Measurements from ENCODE around the gene SHC2.

Gene SHC2

DNA sequence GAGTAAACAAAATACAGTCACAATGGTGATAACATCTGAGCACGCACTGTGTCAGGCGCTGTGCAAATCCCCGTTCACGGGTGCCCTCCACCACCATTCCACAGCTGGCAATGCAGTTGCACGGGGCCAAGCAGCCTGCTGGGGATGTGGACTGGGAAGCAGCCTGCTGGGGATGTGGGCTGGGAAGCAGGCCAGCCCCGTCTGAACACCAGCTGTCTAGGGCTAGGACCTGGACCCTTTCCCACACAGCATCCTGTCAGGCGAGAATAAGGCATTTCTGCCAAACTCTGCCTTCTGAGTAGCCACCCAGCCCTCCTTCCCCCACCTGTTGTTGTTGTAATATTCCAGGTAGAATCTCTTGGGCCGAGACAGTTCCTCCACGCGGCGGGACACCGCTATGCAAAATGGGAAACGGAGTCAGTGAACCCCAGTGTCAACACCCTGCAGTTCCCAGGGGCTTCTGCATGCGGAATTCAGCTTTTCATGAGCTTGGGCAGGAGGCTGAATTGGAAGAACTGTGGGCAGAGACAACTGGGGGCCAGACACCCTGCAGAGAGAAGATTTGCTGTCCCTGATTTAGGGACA is 88.4 kb downstream of the SHC2 start:
- peak; percentile 79 for DNase-seq (ENCODE audit: low spot score)

DNA sequence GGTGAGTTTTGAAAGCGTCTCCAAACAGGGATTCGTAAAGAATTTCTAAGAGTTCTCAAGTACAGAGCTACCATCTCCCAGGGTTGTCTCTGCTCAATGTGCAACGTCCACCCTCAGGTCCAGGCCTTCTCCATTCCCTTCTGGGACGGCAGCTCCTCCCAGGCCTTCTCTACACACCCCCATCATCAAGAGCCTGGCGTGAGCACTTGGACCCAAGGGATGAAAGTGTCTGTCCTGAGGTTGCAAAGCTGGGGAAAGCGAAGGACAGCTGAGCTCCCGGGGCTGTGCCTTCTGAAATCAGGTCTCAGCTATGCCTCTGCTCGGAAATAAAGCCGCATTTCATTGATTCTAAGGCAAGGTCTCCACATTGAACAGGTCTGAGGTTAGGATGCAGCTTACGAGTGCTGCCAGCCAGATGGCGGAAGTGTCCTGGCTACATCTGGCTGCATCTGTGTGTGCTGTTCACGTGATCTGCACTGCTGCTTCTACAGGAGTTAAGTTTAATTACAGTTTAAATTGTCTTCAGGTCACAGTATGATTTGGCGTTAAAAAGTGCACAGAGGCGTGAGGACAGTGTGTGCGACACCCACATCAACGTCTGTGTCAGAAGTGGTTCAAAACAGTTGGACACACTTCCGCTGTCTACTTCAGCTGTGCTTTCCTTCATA is 89.2 kb downstream of the SHC2 start:
- no peak for DNase-seq (ENCODE audit: low spot score)

DNA sequence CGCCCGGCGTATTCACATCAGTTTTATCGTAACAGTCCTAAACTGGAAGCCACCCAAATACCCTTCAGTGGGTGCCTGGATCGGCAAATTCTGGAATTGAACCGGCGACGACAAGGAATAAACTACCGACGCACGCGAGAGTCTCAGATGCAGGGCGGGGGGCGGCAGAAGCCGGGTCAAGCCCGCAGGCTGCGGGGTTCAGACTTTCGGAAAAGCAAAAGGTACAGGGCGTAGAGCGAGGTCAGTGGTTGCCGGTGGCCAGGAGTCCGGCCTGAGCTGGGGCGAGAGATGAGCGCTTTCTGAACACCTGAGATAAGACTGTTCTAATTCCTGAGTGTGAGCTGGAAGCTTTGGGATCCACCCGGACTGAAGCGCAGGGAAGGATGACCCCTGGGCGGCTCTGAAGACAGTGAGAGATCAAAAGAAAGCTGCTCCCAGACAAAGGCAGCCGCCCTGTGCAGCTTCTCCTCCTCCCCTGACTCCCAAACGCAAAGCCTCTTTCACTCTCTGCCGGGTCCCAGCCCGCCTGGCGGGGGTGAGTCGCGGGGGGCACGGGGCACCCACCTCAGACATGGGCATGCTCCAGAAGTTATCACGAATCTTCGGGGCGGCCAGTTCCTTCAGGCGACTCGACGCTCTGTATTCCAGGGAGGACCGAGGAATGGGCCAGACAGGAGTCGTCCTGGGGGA is 90.0 kb downstream of the SHC2 start:
- DNase-seq (ENCODE audit: low spot score), result no peak

DNA sequence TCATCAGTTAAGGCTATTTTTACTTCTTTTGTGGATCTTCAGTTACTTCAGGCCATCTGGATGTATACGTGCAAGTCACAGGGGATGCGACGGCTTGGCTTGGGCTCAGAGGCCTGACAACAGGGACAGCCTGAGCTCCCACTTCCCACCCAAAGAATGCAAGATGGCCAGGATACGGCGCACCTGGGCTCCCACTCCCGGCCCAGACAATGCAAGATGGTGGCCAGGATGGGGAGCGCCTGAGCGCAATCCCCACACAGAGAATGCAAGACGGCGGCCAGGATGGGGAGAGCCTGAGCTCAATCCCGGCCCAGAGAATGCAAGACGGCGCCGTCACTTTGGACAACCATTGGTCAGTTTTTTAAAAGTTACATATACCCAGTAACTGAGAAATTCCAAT is 91.0 kb downstream of the SHC2 start:
- no peak for DNase-seq (ENCODE audit: low spot score)

DNA sequence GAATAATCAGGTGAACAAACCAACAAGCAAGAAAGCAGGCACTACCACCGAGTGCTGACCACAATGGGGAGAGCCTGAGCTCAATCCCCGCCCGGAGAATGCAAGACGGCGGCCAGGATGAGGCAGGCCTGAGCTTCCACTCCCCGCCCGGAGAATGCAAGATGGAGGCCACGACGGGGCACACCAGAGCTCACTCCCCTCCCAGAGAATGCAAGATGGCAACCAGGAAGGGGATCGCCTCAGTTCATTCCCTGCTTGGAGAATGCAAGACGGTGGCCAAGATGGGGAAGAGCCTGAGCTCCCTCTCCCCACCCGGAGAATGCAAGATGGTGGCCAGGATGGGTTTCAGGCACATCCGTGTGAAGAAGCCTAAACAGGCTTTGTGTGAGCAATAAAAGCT is 91.6 kb downstream of the SHC2 start:
- DNase-seq (ENCODE audit: low spot score), result no peak

DNA sequence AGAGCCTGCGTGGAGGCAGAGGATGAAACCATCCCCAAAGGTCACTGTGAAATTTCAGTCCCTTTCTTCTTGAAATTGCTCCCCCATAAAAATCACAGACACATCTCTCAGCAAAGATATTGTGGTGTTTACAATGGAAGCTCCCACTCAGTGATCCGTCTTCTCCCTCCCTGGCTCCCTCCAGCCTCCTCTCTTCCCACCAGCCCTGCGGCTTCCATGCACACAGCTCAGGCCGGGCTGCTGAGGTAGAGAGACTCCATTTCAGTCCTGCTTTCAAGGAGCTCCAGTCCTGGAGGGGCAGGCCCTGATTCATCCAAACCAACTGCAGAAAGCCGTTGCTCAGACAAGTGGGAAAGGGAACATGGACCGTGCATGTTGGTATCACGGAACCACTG is 92.2 kb downstream of the SHC2 start:
- DNase-seq (ENCODE audit: low spot score), result no peak

DNA sequence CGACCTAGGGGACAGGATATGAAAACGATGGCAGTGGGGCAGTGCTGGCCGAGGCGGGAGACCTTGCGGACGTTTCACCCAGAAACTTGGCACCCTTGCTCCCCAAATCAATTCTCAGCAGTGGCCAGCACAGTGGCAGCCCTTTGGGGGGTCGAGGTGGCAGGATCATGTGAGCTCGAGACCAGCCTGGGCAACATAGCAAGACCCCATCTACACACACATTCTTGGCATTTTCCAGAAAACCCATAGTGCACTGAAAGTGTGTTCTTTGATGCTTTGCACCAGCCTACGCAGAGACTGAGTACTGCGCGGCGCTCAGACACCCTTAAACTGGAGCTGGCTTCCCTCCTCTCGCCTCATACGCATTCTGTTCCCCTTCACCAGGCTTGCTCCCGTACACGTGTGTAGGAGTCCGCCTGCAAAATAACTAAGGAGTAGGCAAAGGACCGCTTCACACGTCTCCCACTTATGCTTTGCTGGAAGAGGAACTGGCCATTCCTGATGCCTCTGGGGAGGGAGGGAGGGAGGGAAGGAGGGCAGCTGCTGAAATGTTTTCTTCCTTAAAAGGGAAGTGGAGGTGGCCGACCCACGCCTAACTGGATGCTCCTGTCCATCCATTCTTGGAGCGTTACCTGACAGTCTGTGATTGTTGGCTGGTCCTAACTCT is 92.7 kb downstream of the SHC2 start:
- no peak for DNase-seq (ENCODE audit: low spot score)

DNA sequence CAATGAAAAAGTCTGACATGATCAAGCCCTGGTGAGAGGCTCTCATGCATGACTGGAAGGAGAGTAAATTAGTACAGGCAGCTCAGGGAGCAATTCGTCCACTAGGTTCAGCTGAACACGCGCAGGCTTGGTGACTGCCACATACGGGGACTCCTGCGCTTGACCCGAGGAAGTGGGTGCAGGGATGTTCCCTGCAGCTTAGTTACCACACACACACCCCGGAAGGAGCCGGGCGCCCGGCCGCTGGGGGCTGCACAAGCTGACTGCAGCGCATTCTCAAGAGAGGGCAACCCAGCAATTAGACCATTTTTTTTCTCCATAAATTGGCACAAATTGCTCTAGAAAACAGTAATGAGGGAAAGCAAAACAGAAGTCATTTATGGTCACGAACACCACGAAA is 93.3 kb downstream of the SHC2 start:
- DNase-seq (ENCODE audit: low spot score), result no peak

DNA sequence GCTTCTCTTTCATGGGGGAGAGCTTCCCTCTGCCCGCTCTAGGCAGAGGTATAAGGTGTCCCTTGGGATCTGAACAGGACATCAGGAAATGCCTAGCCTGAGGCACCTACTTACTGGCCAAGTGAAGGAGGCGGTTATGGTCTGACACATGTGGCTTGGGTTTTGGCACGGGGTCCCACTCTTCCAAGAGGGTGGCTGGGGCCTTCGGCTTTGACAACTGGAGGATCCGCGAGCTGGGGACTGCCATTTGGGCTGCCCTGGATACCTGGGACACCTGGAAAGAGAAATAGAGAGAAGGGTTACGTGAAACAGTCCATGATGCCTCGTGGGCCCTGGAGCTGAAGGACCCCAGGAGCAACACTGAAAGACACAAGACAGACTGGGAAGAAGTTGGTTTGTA is 93.9 kb downstream of the SHC2 start:
- no peak for DNase-seq (ENCODE audit: low spot score)
